Liver (tissue), 9 donors: Measurements from ENCODE around the gene SPATC1L. TPM values are rescaled to one million over a fixed set of nuclear protein-coding genes. Genes with fewer than 3 reads are reported as not detected.

Experiments
- DNase-seq: peaks from one replicate; pipeline ENCODE4 v3.0.0-alpha.2; 2017; ENCODE audit warnings: low spot score
- H3K27ac ChIP-seq, 2 donors: one replicate each; pipeline ENCODE4 v1.7.0; 2013; ENCODE audit warnings: inconsistent platforms in 2 of 2, low read length in 2 of 2, control low read depth in 1 of 2, low read depth in 1 of 2, mild to moderate bottlenecking in 1 of 2
- H3K27me3 ChIP-seq, 4 donors: one replicate each; pipeline versions ENCODE4 v1.6.1 to v1.7.0; 2013; ENCODE audit warnings: low read length in 3 of 4, inconsistent platforms in 1 of 4, mild to moderate bottlenecking in 1 of 4, moderate library complexity in 1 of 4; ENCODE audit not compliant: control insufficient read depth in 4 of 4, insufficient read depth in 4 of 4
- H3K36me3 ChIP-seq, 4 donors: one replicate each; pipeline versions ENCODE4 v1.6.1 to v1.7.0; 2013; ENCODE audit warnings: low read length in 3 of 4, mild to moderate bottlenecking in 3 of 4, low read depth in 1 of 4, moderate library complexity in 1 of 4; ENCODE audit not compliant: control insufficient read depth in 4 of 4, insufficient read depth in 3 of 4
- H3K4me1 ChIP-seq, 4 donors: one replicate each; pipeline versions ENCODE4 v1.6.1 to v1.7.0; 2013; ENCODE audit warnings: low read length in 3 of 4, mild to moderate bottlenecking in 3 of 4, moderate library complexity in 1 of 4; ENCODE audit not compliant: control insufficient read depth in 4 of 4, insufficient read depth in 4 of 4
- H3K4me3 ChIP-seq, 3 donors: one replicate each; pipeline versions ENCODE4 v1.6.1 to v1.7.0; 2013; ENCODE audit warnings: low read length in 3 of 3, control low read depth in 1 of 3, low read depth in 1 of 3, mild to moderate bottlenecking in 1 of 3
- H3K9ac ChIP-seq, 2 donors: one replicate each; pipeline ENCODE4 v1.7.0; 2013; ENCODE audit warnings: low read length in 2 of 2, mild to moderate bottlenecking in 2 of 2, moderate library complexity in 2 of 2, control low read depth in 1 of 2, low read depth in 1 of 2
- H3K9me3 ChIP-seq, 4 donors: one replicate each; pipeline versions ENCODE4 v1.6.1 to v1.7.0; 2013; ENCODE audit warnings: low read length in 3 of 4; ENCODE audit not compliant: control insufficient read depth in 4 of 4
- ATF3 ChIP-seq: IDR thresholded peaks from 2 replicates; pipeline ENCODE4 v1.6.1; 2016; ENCODE audit warnings: antibody characterized with exemption
- HNF4A ChIP-seq, 2 donors: conservative IDR thresholded peaks; 2 replicates each; pipeline ENCODE4 v1.6.1; 2016; ENCODE audit warnings: antibody characterized with exemption in 2 of 2, mild to moderate bottlenecking in 2 of 2
- HNF4G ChIP-seq: IDR thresholded peaks from 2 replicates; pipeline ENCODE4 v1.6.1; 2016; ENCODE audit warnings: antibody characterized with exemption
- NR2F2 ChIP-seq: IDR thresholded peaks from 2 replicates; pipeline ENCODE4 v1.6.1; 2016; ENCODE audit warnings: antibody characterized with exemption
- RAD21 ChIP-seq, 2 donors: IDR thresholded peaks; 2 replicates each; pipeline ENCODE4 v1.6.1; 2016; ENCODE audit warnings: antibody characterized with exemption in 2 of 2, mild to moderate bottlenecking in 2 of 2
- RXRA ChIP-seq, 2 donors: IDR thresholded peaks; 2 replicates each; pipeline ENCODE4 v1.6.1; 2017 to 2018; ENCODE audit warnings: antibody characterized with exemption in 2 of 2, mild to moderate bottlenecking in 1 of 2
- SP1 ChIP-seq: IDR thresholded peaks from 2 replicates; pipeline ENCODE4 v1.6.1; 2018; ENCODE audit warnings: antibody characterized with exemption, mild to moderate bottlenecking
- TAF1 ChIP-seq: conservative IDR thresholded peaks from 2 replicates; pipeline ENCODE4 v1.6.1; 2016; ENCODE audit warnings: antibody characterized with exemption, mild to moderate bottlenecking
- ZBTB33 ChIP-seq: IDR thresholded peaks from 2 replicates; pipeline ENCODE4 v1.6.1; 2016; ENCODE audit warnings: antibody characterized with exemption
- WGBS: extraction: QIAGEN DNeasy Blood & Tissue Kit; methylation state at CpG from one replicate; pipeline ENCODE4 v1.1.7; 2013; 5-methylcytosine and 5-hydroxymethylcytosine counted together
- polyA plus RNA-seq, 2 donors: library from polyadenylated mRNA; stranded (reverse) in 1 of 2; unstranded in 1 of 2; fragments of 200-250 nt in 1 of 2; fragments of >200 nt in 1 of 2; fragmentation: Nextera tagmentation in 1 of 2; extraction: Ambion mirVana in 1 of 2; gene quantifications; one replicate each; pipeline versions ENCODE4 v1.2.1 to v1.2.3, GENCODE V29; 2013 to 2015
- total RNA-seq, 2 donors: library from RNA; depleted of rRNA; stranded (reverse); fragments of >200 nt; gene quantifications; one replicate each; pipeline ENCODE4 v1.2.3, GENCODE V29; 2014
- TF ChIP-seq, protein P1 (sequence below): IDR thresholded peaks from 2 replicates; pipeline ENCODE4 v1.6.1; 2016; ENCODE audit warnings: antibody characterized with exemption
- TF ChIP-seq, protein P2 (sequence below): IDR thresholded peaks from 2 replicates; pipeline ENCODE4 v1.6.1; 2016; ENCODE audit warnings: antibody characterized with exemption, mild to moderate bottlenecking
- donor health status: healthy.
- donor health status: healthy.
- donor health status: healthy.
- donor health status: healthy.
- donor health status: healthy.

SPATC1L gene
- total and polyA plus RNA-seq, 4 donors = 0.33 to 3.5 (median 0.79) TPM

DNA sequence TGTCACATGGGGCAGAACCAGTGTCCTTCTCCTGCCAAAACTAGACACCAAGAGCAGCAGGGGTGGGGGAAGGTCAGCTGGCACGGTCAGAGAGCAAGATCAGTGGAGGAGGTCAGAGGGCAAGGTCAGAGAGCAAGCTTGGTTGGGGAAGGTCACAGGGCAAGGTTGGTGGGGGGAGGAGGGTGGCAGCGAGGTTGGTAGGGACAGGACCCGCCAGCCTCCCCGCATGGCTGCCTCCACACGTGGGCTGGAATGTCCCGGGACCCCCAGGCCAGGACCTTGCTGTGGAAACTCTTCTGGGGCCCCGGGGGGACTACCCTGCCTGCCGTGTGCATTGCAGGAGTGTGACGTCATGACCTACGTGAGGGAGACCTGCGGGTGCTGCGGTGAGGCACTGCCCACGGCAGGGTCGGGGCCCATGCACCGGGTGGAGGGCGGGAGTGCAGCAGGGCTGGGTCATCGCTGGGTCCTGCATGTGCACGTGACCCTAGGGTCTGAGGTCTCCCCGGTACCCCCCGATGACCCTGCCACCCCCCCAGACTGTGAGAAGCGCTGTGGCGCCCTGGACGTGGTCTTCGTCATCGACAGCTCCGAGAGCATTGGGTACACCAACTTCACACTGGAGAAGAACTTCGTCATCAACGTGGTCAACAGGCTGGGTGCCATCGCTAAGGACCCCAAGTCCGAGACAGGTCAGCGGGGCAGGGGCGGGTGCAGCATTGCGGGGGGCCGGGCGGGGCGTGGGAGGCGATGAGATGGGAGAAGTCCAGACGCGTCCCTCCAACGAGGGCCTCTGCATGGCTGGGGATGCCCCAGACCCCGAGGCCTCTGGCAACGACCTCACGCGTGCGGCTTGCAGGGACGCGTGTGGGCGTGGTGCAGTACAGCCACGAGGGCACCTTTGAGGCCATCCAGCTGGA is 59.1 kb downstream of the SPATC1L start:
- WGBS = 84% methylated on average over 49 of the region's 49 CpGs
- Histone ChIP-seq H3K27me3 (no peaks in the 10 kb centered on the region), H3K9me3 (no peaks in the 10 kb centered on the region), H3K4me3 (no peak overlapping the region), H3K27ac (no peak overlapping the region), H3K9ac (no peak overlapping the region), H3K4me1 (peaks cover 0 to 4% (median 0%) of the 10 kb centered on the region in 4 donors), H3K36me3 (no peaks in the 10 kb centered on the region)
- DNase-seq = peak; percentile 35
- TF ChIP-seq ATF3 (no peak), NR2F2 (peak; percentile 84), HNF4A (conservative IDR thresholded peaks at IDR 0.05) (peak; percentile 15 to 17)

DNA sequence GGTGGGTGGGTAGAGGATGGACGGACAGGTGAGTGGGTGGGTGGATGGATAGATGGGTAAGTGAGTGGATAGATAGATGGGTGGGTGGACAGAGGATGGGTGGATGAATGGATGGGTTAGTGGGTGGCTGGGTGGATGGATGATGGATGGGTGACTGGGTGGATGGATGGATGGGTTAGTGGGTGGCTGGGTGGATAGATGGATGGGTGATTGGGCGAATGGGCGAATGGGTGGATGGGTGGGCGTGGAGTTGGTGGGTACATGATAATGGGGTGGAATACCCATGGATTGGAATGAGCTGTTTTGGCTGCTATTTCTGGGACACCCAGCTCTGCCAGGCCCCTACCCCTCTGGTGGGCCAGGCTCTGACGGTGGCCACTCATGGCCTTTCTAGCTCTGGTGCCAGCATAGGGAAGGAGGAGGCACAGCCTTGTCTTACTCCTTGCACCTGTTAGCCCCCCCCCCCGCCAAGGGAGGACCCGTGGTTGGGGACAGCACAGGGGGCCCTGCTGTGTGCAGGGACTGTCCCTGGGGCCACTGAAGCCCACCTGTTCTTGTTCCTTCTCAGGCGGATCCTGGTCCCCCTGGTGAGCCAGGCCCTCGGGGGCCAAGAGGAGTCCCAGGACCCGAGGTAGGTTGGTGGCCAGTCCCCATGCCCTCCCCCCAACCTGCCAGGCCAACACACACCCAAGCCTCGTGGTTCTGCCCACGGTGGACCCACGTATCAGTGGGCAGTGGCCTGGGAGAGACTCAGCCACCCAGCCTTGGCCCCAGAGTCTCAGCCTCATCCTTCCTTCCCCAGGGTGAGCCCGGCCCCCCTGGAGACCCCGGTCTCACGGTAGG is 60.0 kb downstream of the SPATC1L start:
- TF ChIP-seq ZBTB33 (no peak), RXRA (IDR thresholded peaks at IDR 0.05) (no peak), HNF4A (conservative IDR thresholded peaks at IDR 0.05) (no peak), HNF4G (no peak), RAD21 (IDR thresholded peaks at IDR 0.05) (no peak), ATF3 (no peak), NR2F2 (no peak), TAF1 (no peak)
- TF ChIP-seq, protein P1, sequence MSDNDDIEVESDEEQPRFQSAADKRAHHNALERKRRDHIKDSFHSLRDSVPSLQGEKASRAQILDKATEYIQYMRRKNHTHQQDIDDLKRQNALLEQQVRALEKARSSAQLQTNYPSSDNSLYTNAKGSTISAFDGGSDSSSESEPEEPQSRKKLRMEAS = no peak
- Histone ChIP-seq H3K9ac (no peak overlapping the region), H3K27ac (no peak overlapping the region), H3K4me1 (peaks cover 0 to 5% (median 0%) of the 10 kb centered on the region in 4 donors), H3K9me3 (no peaks in the 10 kb centered on the region), H3K27me3 (no peaks in the 10 kb centered on the region), H3K4me3 (no peak overlapping the region), H3K36me3 (no peaks in the 10 kb centered on the region)
- no peak for DNase-seq
- WGBS = 60% methylated on average over 16 of the region's 16 CpGs

- H3K4me1 ChIP-seq = peaks cover 0 to 5% (median 0%) of the 10 kb centered on the region in 4 donors
- DNase-seq = no peak
- H3K27ac ChIP-seq = no peak overlapping the region
- H3K9ac ChIP-seq = no peak overlapping the region
- H3K4me3 ChIP-seq = no peak overlapping the region
- no peaks in the 10 kb centered on the region for H3K9me3 ChIP-seq
- WGBS = 84% methylated on average over 12 of the region's 12 CpGs
- no peaks in the 10 kb centered on the region for H3K27me3 ChIP-seq
- H3K36me3 ChIP-seq = no peaks in the 10 kb centered on the region
- no peak for TF ChIP-seq ZBTB33
- TF ChIP-seq, protein P1 = no peak
- TF ChIP-seq, protein P2, sequence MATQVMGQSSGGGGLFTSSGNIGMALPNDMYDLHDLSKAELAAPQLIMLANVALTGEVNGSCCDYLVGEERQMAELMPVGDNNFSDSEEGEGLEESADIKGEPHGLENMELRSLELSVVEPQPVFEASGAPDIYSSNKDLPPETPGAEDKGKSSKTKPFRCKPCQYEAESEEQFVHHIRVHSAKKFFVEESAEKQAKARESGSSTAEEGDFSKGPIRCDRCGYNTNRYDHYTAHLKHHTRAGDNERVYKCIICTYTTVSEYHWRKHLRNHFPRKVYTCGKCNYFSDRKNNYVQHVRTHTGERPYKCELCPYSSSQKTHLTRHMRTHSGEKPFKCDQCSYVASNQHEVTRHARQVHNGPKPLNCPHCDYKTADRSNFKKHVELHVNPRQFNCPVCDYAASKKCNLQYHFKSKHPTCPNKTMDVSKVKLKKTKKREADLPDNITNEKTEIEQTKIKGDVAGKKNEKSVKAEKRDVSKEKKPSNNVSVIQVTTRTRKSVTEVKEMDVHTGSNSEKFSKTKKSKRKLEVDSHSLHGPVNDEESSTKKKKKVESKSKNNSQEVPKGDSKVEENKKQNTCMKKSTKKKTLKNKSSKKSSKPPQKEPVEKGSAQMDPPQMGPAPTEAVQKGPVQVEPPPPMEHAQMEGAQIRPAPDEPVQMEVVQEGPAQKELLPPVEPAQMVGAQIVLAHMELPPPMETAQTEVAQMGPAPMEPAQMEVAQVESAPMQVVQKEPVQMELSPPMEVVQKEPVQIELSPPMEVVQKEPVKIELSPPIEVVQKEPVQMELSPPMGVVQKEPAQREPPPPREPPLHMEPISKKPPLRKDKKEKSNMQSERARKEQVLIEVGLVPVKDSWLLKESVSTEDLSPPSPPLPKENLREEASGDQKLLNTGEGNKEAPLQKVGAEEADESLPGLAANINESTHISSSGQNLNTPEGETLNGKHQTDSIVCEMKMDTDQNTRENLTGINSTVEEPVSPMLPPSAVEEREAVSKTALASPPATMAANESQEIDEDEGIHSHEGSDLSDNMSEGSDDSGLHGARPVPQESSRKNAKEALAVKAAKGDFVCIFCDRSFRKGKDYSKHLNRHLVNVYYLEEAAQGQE = no peak
- no peak for TF ChIP-seq RAD21 (IDR thresholded peaks at IDR 0.05)
- TF ChIP-seq SP1 = no peak
Observed at GRCh38 chr21:46122758-46123683, 61.2 kb downstream of the SPATC1L start.
